GM21423 (cell line): ENCODE measurements around the gene MYO18B.

Source experiments
- ATAC-seq: cut with Tn5 transposase; IDR thresholded peaks from one replicate; pipeline ENCODE4 v1.9.1; 2021; ENCODE audit warnings: mild to moderate bottlenecking, moderate library complexity; ENCODE audit not compliant: unreplicated experiment

Gene MYO18B

DNA sequence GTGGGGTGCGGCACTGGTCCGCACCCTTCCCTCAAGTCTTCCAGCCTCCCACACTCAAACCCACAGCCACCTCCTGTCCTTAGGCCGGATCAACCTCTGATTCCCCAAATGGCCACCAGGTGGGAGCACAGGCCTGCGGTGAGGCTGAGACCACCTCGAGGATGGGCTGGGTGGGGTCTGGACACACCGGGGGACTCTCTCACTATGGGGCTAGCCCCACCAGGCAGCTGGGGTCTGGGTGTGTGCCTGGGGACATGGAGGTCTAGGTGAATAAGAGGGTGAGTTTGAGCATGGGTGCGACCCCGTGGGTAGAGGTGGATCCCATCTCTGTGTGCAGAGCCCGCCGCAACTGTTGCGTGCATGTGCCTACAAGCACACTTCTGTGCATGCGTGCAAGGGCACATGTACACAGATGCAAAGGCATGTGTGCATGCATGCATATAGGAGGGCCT is 32.6 kb downstream of the MYO18B start:
- no peak for ATAC-seq

GRCh38 chr22:25775531-25775930 is 33.5 kb downstream of the MYO18B start:
- ATAC-seq, result no peak

DNA sequence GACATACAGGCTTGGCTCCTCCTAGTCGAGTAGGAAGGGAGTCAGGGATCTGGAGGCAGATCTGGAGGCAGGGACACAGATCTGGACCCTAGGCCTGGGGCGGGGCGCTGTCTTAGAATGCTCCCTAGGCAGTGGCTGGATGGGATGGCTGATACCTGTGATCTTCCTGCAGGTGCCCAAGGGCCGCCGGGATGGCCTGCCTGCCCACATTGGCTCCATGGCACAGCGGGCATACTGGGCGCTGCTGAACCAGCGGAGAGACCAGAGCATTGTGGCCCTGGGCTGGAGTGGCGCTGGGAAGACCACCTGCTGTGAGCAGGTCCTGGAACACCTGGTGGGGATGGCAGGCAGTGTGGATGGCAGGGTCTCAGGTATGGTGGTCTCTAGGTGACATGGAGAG is 35.4 kb downstream of the MYO18B start:
- no peak for ATAC-seq

DNA sequence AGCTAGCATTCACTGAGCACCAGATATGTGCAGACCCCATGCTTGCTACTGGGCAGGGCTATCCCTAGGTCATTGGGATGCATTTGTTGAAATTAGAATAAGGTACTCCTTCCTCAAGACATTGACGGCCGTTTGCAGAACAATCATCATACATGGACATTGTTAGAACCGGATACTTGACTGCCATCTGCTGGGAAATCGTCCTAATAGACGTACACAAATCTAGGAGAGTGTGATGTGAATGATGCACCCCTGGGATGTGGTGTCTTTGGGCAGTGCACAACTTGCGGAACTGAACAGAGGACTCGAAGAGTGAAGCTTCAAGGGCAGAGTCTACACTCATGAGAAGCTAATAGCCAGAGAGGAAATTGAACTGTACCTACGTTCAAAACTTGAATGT is 35.9 kb downstream of the MYO18B start:
- ATAC-seq, result no peak

GRCh38 chr22:25779426-25779825 is 37.4 kb downstream of the MYO18B start:
- ATAC-seq, result no peak

GRCh38 chr22:25779890-25780289 is 37.9 kb downstream of the MYO18B start:
- ATAC-seq, result no peak

DNA sequence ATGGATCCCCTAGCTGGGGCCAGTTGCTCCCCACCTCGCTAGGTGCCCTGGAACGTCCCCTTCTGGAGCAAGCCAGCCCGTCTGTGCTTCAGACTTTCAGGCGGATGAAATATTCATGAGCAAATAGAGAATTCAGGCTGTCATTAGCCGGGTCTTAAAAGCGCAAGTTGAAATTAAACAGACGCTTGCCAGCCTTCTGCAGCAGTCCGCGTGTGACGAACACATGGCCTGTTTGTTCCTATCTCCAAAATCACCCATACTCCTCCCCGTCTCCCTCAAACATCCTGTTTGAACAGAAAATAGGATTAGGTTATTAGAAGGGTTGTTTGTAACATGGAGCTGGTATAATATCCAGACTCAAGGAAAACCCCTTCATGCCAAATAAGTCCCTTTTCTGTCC is 38.7 kb downstream of the MYO18B start:
- ATAC-seq, result no peak

GRCh38 chr22:25781801-25782200 is 39.8 kb downstream of the MYO18B start:
- ATAC-seq, result no peak

DNA sequence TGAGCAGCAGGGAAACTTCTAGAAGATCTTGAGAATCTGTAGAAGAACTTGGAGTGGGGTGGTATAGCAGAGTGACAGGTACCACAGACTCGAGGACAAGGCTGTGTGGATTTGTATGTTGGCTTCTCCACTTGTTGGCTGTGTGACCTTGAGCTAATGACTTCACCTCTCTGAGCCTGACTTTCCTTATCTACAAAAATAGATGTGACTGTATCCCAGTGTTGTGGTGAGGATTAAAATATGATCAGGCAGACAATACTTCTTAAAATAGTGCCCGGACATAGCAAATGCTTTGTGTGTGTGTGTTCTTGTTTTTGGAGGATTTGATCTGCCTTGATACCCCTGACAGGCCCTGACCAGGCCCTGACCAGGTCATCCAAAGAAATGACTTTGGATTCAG is 40.8 kb downstream of the MYO18B start:
- no peak for ATAC-seq

DNA sequence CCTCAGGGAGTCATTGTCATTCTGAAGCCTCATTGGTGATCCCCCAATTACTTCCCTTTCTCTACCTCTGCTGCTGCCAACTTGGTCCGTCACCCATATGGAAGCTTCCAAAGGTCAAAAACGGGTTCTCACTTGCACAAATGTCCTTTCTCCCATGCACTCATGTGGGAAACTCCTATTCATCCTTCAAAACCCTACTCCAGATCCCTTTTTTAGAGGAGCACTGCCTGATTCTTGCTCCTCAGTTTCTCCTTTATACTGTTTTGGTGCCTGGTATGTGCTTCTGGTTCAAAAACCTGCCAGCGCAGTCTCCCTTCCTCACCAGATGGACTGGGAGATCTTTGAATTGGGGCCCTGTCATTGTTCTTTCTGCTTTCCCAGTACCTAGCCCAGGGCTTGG is 41.9 kb downstream of the MYO18B start:
- no peak for ATAC-seq

- no peak for ATAC-seq
Observed at GRCh38 chr22:25786165-25786564, 44.2 kb downstream of the MYO18B start.

GRCh38 chr22:25791556-25791955 is 49.6 kb downstream of the MYO18B start:
- no peak for ATAC-seq

- no peak for ATAC-seq
Observed at GRCh38 chr22:25795478-25795877, 53.5 kb downstream of the MYO18B start.

DNA sequence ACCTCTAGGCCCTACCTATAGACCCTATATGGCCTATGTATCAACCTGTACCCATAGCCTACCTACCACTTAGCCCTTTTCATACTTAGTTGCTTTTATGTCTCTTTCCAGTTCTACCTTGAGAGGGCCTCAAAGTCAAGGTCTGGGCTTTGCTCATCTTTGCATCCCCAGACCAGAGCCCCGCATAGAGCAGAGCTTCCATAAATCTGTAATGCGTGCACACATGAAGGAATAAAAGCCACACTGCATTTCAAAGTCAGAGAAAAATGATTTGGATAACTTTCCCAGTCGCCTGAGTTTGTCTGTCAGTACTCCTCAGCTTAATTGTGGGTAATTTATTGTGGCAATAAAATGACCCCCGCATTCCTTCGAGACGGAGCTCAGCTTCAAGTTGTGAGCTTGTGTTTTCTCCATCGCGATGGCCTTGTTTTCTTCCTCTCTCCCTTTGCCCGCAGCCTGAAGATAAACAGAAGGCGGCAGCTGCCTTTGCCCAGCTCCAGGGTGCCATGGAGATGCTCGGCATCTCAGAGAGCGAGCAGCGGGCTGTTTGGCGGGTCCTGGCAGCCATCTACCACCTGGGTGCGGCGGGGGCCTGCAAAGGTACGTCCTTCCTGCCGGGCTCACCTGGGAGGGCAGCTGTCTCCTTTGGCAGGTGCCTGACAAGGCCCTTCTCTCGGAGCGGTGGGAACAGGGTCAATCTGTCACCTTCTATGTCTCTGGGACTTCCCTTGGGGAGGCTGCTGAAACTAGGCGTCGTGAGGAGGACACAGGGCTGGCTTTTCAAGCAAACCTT is 55.7 kb downstream of the MYO18B start:
- ATAC-seq, result no peak

DNA sequence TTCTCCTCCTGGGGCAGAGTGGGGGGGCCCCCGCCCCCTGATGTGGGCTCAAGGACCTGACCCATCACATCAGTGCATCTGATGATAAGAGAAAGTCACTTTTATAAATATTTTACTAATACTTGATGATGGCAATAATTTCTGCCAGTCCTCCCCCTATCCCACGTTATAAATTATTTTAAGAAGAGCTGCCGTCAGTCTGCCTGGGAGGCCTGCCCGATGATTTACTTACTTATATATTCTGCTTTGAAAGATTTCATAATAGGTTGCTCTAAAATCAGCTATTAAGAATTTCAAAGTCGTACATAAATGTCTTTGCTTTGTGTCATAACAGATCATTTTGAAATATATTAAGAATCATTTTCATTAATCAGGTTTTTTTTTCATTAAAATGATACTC is 58.8 kb downstream of the MYO18B start:
- ATAC-seq, result no peak

DNA sequence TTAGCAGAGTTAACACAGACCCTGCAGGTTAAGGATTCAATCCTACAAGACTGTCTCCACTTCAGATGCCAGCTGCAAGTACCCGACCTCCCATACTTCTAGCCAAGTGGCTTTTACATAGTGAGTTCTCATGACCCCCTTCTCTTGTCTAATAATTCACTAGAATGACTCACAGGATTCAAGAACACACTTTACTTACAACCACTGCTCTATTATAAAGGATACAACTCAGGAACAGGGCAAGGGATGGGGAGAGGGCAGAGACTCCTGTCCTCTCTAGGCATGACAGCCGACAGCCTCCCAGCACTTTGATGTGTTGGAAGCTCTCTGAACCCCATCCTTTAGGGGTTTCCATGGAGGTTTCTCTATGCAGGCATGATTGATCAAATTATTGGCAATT is 60.0 kb downstream of the MYO18B start:
- ATAC-seq, result no peak

GRCh38 chr22:25804676-25805075 is 62.7 kb downstream of the MYO18B start:
- no peak for ATAC-seq

DNA sequence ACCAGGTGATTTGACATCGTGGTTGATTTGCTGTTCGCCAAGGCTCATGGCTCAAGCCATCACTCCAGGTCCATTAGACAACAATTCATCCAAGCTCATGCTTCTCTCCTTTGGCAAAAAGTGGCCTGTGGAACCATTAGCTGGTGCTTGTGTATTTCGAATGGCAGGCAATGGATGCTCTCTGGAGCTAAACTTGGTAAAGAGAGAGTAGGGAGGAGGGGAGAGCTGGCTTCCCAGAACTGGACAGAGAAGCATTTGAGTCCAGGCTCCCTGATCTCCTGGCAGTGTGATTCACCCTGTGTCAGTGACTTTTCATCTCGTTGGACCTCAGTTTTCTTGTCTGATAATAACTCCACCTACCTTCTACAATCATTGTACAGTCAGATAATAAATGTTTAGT is 64.6 kb downstream of the MYO18B start:
- ATAC-seq, result no peak

DNA sequence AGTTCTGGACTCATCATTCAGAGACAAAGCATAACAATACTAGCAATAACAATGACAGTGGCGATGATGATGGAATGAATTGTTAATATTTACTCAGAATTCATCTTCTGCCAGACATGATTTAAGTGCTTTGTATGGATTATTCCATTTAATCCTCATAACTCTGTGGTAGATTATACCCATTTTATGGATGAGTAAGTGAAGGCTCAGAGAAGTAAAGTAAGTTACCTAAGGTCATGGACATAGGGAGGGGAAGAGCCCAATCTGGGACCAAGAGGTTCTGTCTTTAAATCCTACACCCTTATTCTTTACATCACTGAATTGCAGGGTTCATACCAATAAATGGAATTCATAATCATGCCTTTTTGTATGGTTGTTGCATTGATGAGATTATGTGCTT is 72.7 kb downstream of the MYO18B start:
- ATAC-seq, result no peak

DNA sequence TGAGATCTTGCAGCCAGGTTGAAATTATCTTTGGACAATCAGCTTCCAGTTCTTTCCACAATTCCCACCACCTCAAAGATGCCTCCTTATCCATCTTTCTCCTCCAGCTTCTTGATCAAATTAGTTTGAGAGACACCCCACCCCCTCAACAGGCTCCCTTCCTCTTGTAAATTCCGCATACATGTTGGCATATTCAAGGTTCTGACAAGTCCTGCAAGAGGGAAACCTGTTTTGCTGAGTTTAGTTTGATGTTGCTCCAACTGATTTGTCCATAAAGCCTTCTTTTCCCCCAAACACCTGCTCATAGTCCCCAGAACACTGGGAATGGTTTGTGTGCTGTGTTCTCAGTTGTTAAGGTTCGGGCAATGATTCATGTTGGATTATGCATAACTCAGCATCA is 73.6 kb downstream of the MYO18B start:
- ATAC-seq, result no peak

DNA sequence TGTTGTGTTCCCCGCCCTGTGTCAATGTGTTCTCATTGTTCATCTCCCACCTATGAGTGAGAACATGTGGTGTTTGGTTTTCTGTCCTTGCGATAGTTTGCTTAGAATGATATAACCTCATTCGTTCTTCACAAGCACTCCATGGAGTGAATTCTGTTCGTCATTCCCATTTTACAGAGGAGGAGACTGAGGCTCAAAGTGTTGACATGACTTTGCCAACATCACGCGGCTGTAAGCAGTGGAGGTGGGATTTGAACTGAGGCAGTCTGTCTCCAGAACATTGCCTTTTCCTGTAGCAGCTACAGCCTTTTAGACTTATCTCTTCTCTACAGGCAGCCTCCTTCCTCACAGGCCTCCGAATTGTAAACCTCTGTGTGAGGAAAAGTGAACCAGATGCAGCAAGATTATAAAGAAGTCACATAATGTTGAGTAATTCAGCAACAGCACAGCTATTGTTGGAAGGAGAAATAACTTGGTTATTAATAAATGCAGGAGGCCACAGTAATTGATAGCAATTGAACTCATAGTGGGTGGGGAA is 74.6 kb downstream of the MYO18B start:
- ATAC-seq, result no peak

GRCh38 chr22:25817092-25817943 is 75.3 kb downstream of the MYO18B start:
- no peak for ATAC-seq
